Heart right ventricle (tissue), 16 donors: ENCODE measurements around the gene ZBED1. TPM values are rescaled to one million over a fixed set of nuclear protein-coding genes. Genes with fewer than 3 reads are reported as not detected.

Experiments
- ATAC-seq, 8 donors: fragments of 200-7000 bp; cut with Tn5 transposase; one replicate each; pipeline ENCODE4 v1.9.1; 2020; ENCODE audit warnings: mild to moderate bottlenecking in 8 of 8, moderate library complexity in 8 of 8, moderate number of reproducible peaks in 1 of 8
- DNase-seq, 2 donors: peaks; one replicate each; pipeline ENCODE4 v3.0.0-alpha.2; 2020
- H3K27ac ChIP-seq, 10 donors: fragments of 200-600 bp; sonication (generic) in 2 of 10; one replicate each; pipeline versions ENCODE4 v1.5.0 to v1.8.0; 2020 to 2022; ENCODE audit warnings: mild to moderate bottlenecking in 3 of 10
- H3K27me3 ChIP-seq, 7 donors: fragments of 200-600 bp; one replicate each; pipeline ENCODE4 v1.8.0; 2021 to 2022; ENCODE audit warnings: mild to moderate bottlenecking in 2 of 7
- H3K36me3 ChIP-seq, 9 donors: fragments of 200-600 bp; sonication (generic) in 1 of 9; one replicate each; pipeline versions ENCODE4 v1.5.0 to v1.8.0; 2020 to 2022; ENCODE audit warnings: mild to moderate bottlenecking in 2 of 9
- H3K4me1 ChIP-seq, 9 donors: fragments of 200-600 bp; sonication (generic) in 1 of 9; one replicate each; pipeline versions ENCODE4 v1.5.0 to v1.8.0; 2020 to 2022; ENCODE audit warnings: mild to moderate bottlenecking in 4 of 9
- H3K4me3 ChIP-seq, 10 donors: fragments of 200-600 bp; sonication (generic) in 2 of 10; one replicate each; pipeline versions ENCODE4 v1.5.0 to v1.8.0; 2020 to 2022; ENCODE audit warnings: mild to moderate bottlenecking in 7 of 10, moderate library complexity in 2 of 10
- H3K9me3 ChIP-seq, 11 donors: fragments of 200-600 bp in 10 of 11; sonication (generic) in 2 of 11; one replicate each; pipeline versions ENCODE4 v1.5.0 to v1.8.0; 2013 to 2022; ENCODE audit warnings: mild to moderate bottlenecking in 2 of 11, control low read depth in 1 of 11, moderate library complexity in 1 of 11
- CTCF ChIP-seq, 9 donors: fragments of 200-600 bp; sonication (generic) in 2 of 9; IDR thresholded peaks; one replicate each; pipeline versions ENCODE4 v1.5.0 to v1.8.0; 2021 to 2022; ENCODE audit warnings: antibody characterized with exemption in 9 of 9, mild to moderate bottlenecking in 5 of 9, moderate library complexity in 1 of 9
- WGBS, 2 donors: extraction: QIAGEN DNeasy Blood & Tissue Kit; methylation state at CpG; one replicate each; pipeline ENCODE4 v1.1.7; 2013; ENCODE audit warnings: inconsistent platforms in 1 of 2; 5-methylcytosine and 5-hydroxymethylcytosine counted together
- intact Hi-C, 10 donors: fragments of 100-400 bp; cut with DNase I; formaldehyde crosslinking; loops; one replicate each; pipeline versions ENCODE4 v1.11.1 to v1.14.2; 2022
- polyA plus RNA-seq, 2 donors: library from polyadenylated mRNA; stranded (reverse); fragments of 200-250 nt; gene quantifications; one replicate each; pipeline ENCODE4 v1.2.3, GENCODE V29; 2013
- total RNA-seq, 10 donors: library from RNA; stranded (reverse); fragmentation: NEBNext Ultra II Directional in 3 of 10; extraction: Animal tissue kit (Norgen Biotek cat#: 25700) in 3 of 10; gene quantifications; one replicate each; pipeline versions ENCODE4 v1.2.1 to v1.2.4, GENCODE V29; 2021 to 2023
- donor health status: Arrhythmogenic right ventricular cardiomyopathy.
- donor health status: ischemic (EF 13 %, LVEDD 7.1; RV severe dilation, severe dysfunction).
- donor health status: healthy with polysubstance abuse.
- donor health status: DM: no; HTN: yes; CAD: no.
- donor health status: DM: no; HTN: no; CAD: no.
- donor health status: ischemic (EF 25% LVEDD 6.9; RV normal size, moderate dysfunction).
- donor health status: ischemic (EF 25% LVEDD 5.7; RV mildly dilated, moderate dysfunction).
- donor health status: healthy.
- donor health status: DM: yes; HTN: yes; CAD: no.
- donor health status: Ischemic cardiomyopathy.
- donor health status: ischemic (EF 35%, LVEDD 5.7; RV mildly dilated, moderate dysfunction).
- donor health status: nonischemic (EF 11% LVEDD 7.7; RV severe dilation, severe dysfunction).
- donor health status: DM: yes; HTN: yes; CAD: no.
- donor health status: PGD.
- donor health status: ischemic (EF 29% LVEDD 5.4; RV normal size, mild dysfunction).
- donor health status: nonischemic (EF 23%, LVEDD 6.1; RV moderate dilation, normal function).

The ZBED1 gene
- total and polyA plus RNA-seq, 12 donors = 19.0 to 60.8 (median 53.1) TPM

GRCh38 chrX:2441466-2441865 is 59.3 kb downstream of the ZBED1 start:
- no peak for ATAC-seq

GRCh38 chrX:2439613-2440012 is 61.2 kb downstream of the ZBED1 start:
- WGBS, 2 donors = 92 to 98% methylated on average over 8 of the region's 8 CpGs
- peaks cover 0 to 5% (median 0%) of the 10 kb centered on the region in 11 donors for H3K9me3 ChIP-seq
- H3K4me1 ChIP-seq = peaks cover 0 to 5% (median 0%) of the 10 kb centered on the region in 9 donors
- H3K27me3 ChIP-seq = no peaks in the 10 kb centered on the region
- intact Hi-C loops = no loop called here
- ATAC-seq = no peak
- H3K4me3 ChIP-seq = no peak overlapping the region
- no peak for DNase-seq
- H3K27ac ChIP-seq = no peak overlapping the region
- peaks cover 0 to 19% (median 0%) of the 10 kb centered on the region in 9 donors for H3K36me3 ChIP-seq
- TF ChIP-seq CTCF (IDR thresholded peaks at IDR 0.05) = no peak

More at GRCh38 chrX:2441466-2441865, 59.3 kb downstream of the ZBED1 start:
- Histone ChIP-seq H3K36me3 (peaks cover 0 to 19% (median 0%) of the 10 kb centered on the region in 9 donors), H3K27ac (no peak overlapping the region), H3K4me1 (peaks cover 0 to 5% (median 0%) of the 10 kb centered on the region in 9 donors), H3K27me3 (no peaks in the 10 kb centered on the region), H3K9me3 (peaks cover 0 to 5% (median 0%) of the 10 kb centered on the region in 11 donors), H3K4me3 (no peak overlapping the region)
- 98 to 99% methylated on average over 5 of the region's 5 CpGs for WGBS, 2 donors
- DNase-seq = no peak
- intact Hi-C loops = no loop called here
- TF ChIP-seq CTCF (IDR thresholded peaks at IDR 0.05) = no peak

Other genes with a start within 250 kb of the ZBED1 start
- gene DHRSX, start within 50 bp of the ZBED1 start, total RNA-seq = 10 to 100 TPM; 21.1 to 35.9 (median 28.5) TPM
- gene DHRSX, start within 50 bp of the ZBED1 start, polyA plus RNA-seq = 10 to 100 TPM; 13.8 to 20.5 TPM
- gene CD99, start 190.3 kb upstream of the ZBED1 start, total RNA-seq = 100 to 1,000 TPM; 202 to 400 (median 256) TPM
- gene CD99, start 190.3 kb upstream of the ZBED1 start, polyA plus RNA-seq = 100 to 1,000 TPM; 323 to 419 TPM